Kasumi-1 (cell line): ENCODE results near the gene MPZL2.
A peak's percentile ranks its signal among the peaks of the same experiment; 100 is the strongest.

Experiments
- DNase-seq, 2 experiments: peaks; one replicate each; lab custom pipeline; 2025; lab: John Stamatoyannopoulos, UW

The MPZL2 gene

GRCh38 chr11:118283756-118284350 lies 19.8 kb upstream of the MPZL2 start:
- no peak for DNase-seq

DNA sequence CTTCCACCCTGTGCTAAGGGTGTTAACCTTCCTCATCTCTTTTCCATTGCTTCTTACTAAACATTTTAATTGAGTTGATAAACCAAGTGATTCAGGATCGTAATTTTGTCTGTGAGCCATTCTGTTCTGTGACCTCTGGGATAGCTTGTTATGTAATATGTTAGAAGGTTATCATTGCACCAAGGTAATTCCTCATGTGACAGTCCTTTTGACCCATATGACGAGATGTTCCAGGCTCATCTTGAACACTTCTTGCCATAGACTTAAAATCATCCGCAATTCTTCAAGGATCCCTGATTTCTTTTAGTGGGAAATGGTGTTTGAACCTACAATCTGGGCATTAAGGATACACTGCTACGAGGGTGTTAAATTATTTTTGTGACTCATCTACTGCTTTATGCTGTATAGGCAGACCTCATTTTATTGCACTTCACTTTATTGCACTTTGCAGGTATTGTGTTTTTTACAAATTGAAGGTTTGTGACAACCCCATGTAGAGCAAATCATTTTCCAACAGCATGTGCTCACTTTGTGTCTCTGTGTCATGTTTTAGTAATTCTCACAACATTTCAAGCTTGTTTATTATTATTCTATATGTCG lies 19.0 kb upstream of the MPZL2 start:
- DNase-seq = no peak

DNA sequence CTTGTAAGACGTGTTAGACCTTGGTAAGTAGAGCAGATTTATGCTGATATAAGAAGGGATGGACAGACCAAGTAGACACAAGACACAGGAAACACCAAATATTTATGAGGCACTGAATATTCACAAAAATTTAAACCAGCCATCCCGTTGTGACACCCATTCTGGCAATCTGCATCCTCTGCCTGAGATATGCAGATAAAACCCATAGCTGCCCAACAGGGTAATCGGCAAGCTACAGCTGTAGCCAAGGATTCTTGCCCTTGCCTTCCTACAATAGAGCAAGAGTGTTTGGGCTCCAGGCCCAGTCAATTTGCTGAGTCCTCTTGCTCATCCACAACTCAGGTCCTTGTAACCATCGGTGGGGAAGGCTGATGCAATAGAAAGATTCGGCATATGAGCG lies 18.5 kb upstream of the MPZL2 start:
- DNase-seq = no peak

- DNase-seq = no peak
Measured at GRCh38 chr11:118281284-118281683, 17.2 kb upstream of the MPZL2 start.

- DNase-seq = no peak
Measured at GRCh38 chr11:118277312-118277711, 13.2 kb upstream of the MPZL2 start.

DNA sequence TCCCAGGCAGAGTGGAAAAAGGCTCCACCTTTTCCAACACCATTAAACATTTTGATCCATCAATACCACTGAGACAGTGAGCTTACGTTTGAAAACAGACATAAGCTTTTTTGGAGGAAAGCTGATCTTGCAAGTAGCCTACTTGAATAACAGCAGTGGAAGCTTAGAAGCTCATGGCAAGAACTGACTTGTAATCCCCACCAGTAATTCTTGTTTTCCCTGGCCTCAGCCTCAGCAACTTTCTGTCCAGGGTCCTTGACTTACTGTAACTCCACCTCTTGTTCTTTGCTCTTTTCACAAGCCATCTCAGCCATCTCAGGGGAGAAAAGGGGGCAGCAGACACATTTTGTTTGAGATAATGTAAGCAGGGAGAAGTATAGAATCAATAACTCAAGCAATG lies 12.3 kb upstream of the MPZL2 start:
- no peak for DNase-seq

DNA sequence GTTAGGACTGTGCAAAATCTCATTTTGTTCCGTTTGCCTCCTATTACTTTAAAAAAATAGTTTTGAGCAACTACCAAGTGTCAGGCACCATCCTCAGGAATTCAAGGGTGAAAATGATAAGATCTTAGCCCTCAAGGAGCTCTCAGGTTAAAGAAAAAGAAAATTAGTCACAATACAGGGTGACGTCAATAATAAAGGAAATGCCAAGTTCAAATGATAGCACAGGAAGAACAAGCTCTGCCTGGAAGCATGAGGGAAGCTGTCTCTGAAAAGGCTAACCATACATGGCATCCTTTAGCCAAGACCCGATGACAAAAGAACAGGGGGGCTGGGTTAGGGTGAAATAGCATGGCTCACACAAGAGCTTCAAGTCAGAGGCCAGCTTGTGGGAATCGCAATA lies 11.1 kb upstream of the MPZL2 start:
- DNase-seq = no peak

- DNase-seq = no peak
Measured at GRCh38 chr11:118274186-118274585, 10.1 kb upstream of the MPZL2 start.

- no peak for DNase-seq
Measured at GRCh38 chr11:118272001-118272400, 7.9 kb upstream of the MPZL2 start.

DNA sequence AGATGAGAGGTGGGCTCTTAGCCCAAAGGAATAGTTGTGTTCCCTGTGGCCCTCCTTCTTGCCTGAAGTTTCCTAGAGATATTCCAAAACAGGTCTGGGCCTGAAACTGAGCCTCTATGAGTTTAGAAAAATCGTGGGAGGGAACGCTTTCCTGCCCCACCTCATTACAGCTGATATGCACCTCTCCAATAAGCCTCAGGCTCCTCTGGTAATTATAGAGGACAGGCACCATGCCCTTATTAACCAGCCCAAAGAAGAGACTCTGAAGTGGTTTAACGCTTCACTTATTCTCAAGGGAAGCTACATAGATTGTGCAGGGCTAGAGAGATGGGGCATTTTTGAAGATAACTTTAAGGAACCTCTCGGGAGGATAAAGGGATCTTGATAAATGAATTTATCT lies 3.4 kb upstream of the MPZL2 start:
- DNase-seq = no peak

- no peak for DNase-seq
Measured at GRCh38 chr11:118265954-118266353, 1.9 kb upstream of the MPZL2 start.

- DNase-seq = no peak
Measured at GRCh38 chr11:118264569-118265465, 720 bp upstream of the MPZL2 start.

- no peak for DNase-seq
Measured at GRCh38 chr11:118263112-118263511, 985 bp downstream of the MPZL2 start.

- no peak for DNase-seq
Measured at GRCh38 chr11:118260353-118260752, 3.7 kb downstream of the MPZL2 start.

GRCh38 chr11:118259138-118259537 lies 5.0 kb downstream of the MPZL2 start:
- no peak for DNase-seq

GRCh38 chr11:118258410-118258809 lies 5.7 kb downstream of the MPZL2 start:
- peak; percentile 16 to 44 for DNase-seq

DNA sequence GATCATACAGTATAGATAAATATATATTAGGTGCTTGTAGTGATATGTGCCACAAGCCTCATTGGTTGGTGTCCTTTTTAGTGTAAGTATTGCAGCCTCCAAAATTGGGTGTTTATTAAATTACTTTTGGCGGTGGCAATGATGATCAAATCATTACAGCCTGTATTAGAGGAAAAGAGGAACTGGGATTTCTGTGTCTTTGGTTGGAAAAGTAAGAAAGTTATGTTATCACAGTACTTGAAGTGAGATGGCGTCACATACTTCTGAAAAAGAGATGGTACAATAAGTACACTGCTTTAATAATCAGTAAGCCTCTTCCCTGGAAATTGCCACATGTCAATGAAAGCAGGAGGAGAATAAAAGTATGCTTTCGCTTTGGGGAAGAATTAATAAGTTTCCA lies 11.4 kb downstream of the MPZL2 start:
- DNase-seq = no peak

GRCh38 chr11:118251858-118252652 lies 12.0 kb downstream of the MPZL2 start, which contains the start of gene MPZL3:
TSS of gene MPZL3 (minus strand) at chr11:118252365. CDS start at chr11:118252294, 71 bp downstream.
- DNase-seq = no peak

- no peak for DNase-seq
Measured at GRCh38 chr11:118247041-118247440, 17.1 kb downstream of the MPZL2 start.

DNA sequence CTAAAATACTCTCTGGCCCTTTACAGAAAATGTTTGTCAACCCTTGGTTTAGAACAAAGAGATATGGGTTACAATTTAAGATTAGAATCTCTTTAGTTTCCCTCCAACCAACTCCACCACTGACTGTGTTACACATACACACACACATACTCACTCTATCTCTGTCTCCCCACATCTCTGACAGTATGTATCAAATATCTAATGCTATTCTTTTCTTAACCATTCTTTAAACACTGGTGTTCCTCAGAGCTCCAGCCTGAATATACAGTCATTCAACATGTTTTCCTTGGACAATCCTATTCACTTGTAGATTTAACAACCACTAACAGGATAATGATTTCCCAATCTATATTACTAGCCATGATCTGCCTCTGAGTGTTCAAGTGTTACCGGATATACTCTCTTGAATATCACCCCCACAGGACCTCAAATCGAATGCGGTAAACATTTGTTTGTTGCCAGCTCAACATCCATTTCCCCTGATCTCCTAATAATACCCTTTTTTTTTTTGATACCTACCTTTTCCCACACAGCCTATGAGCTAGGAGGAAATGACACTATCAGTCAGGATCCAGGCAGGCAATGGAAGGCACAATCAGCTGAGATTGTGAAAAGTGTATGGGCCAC lies 18.0 kb downstream of the MPZL2 start:
- DNase-seq = no peak

- DNase-seq = no peak
Measured at GRCh38 chr11:118243993-118244762, 19.9 kb downstream of the MPZL2 start.
